ENCODE data around the gene IL9R.

The IL9R gene

DNA sequence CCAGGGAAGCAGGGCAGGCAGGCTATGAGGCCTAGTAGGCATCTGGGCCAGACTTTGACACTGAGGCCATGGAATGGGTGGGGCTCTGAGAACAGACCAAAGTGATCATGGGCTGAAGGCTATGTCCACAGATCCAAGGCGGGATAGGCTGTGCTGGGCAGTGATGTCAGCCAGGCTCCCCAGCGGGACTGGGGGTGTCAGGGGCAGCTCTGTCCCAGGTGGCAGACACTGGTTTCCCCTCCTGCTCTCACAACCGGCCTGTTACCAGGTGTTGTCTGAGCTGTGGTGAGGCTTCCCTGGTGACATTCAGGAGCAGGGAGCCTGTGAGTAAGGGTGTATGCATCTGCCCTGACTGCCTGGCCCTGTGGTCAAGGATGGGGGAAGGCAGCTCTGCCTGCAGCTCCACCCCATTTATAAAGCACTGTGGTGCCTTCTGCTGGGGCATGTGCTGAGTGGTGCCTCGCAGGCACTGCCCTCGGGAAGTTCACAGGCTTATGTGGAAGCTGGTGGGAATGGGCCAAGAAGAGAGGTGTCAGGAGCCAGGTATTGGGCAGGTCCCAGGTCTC lies 2.9 kb downstream of the IL9R start:
- H2AFZ ChIP-seq (ENCODE audit: low read depth, low read length), result no peak overlapping the region
- H4K20me1 ChIP-seq (ENCODE audit: insufficient read depth, low read length), result no peaks in the 10 kb centered on the region
- H3K4me1 ChIP-seq (ENCODE audit: insufficient read depth, low read length), result peaks cover 15% of the 10 kb centered on the region
- H3K36me3 ChIP-seq (ENCODE audit: insufficient read depth, low read length), result no peaks in the 10 kb centered on the region
- ATAC-seq (ENCODE audit: insufficient read depth, low read depth) (no peak), DNase-seq (no peak)
- no peaks in the 10 kb centered on the region for H3K79me2 ChIP-seq (ENCODE audit: insufficient read depth, low read length)
- H3K9me3 ChIP-seq (ENCODE audit: insufficient read depth, low read length, severe bottlenecking), result no peaks in the 10 kb centered on the region
- H3K4me2 ChIP-seq (ENCODE audit: insufficient read depth, low read length), result no peak overlapping the region
- no peak overlapping the region for H3K27ac ChIP-seq (ENCODE audit: low read length)
- H3K9ac ChIP-seq (ENCODE audit: low read depth, low read length), result no peak overlapping the region
- H3K4me3 ChIP-seq (ENCODE audit: low read depth in 1 of 2, low read length in 2 of 2), result no peak overlapping the region
- TF ChIP-seq EZH2 (IDR thresholded peaks at IDR 0.05; ENCODE audit: borderline replicate concordance, low read depth, low read length, severe bottlenecking), result no peak
- TF ChIP-seq, protein P1, sequence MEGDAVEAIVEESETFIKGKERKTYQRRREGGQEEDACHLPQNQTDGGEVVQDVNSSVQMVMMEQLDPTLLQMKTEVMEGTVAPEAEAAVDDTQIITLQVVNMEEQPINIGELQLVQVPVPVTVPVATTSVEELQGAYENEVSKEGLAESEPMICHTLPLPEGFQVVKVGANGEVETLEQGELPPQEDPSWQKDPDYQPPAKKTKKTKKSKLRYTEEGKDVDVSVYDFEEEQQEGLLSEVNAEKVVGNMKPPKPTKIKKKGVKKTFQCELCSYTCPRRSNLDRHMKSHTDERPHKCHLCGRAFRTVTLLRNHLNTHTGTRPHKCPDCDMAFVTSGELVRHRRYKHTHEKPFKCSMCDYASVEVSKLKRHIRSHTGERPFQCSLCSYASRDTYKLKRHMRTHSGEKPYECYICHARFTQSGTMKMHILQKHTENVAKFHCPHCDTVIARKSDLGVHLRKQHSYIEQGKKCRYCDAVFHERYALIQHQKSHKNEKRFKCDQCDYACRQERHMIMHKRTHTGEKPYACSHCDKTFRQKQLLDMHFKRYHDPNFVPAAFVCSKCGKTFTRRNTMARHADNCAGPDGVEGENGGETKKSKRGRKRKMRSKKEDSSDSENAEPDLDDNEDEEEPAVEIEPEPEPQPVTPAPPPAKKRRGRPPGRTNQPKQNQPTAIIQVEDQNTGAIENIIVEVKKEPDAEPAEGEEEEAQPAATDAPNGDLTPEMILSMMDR (IDR thresholded peaks at IDR 0.05; ENCODE audit: borderline replicate concordance, extremely low read depth, low read length, poor library complexity, severe bottlenecking), result no peak
- no peaks in the 10 kb centered on the region for H3K27me3 ChIP-seq (ENCODE audit: insufficient read depth, low read length, poor library complexity)

DNA sequence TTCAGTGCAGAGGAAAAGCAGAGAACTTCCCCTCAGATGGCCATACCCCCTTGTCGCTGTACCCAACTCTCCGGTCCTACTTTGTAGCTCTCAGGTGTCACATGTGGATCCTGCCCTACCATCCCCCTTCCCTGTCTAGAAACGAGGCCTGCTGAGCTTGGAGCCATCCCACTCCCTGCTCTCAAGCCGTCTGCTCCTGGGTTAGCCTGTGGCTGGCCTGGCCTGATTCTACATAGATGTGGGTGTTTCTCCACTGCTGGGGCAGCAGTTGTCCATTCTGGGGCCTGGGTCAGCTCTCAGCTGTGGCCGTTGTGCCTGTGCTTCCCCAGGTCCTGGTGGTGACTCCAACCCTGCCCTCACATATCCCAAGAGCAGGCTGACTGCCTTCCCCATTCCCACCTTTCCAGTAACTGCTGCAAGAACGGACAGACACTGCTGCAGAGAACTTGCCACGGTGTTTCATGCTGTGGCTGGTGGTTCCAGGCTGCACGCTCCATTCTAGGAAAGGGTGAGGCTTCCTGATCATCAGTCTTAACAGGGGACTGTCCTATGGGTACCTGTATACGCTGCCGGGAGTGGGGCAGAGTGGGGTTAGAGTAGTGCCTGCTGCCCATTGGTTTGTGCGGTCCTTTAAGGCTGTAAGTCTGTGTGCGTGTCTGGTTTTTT lies 3.6 kb downstream of the IL9R start:
- DNase-seq, result no peak
- ATAC-seq (ENCODE audit: insufficient read depth, low read depth), result no peak
- no peak for TF ChIP-seq EZH2 (IDR thresholded peaks at IDR 0.05; ENCODE audit: borderline replicate concordance, low read depth, low read length, severe bottlenecking)
- TF ChIP-seq, protein P1 (IDR thresholded peaks at IDR 0.05; ENCODE audit: borderline replicate concordance, extremely low read depth, low read length, poor library complexity, severe bottlenecking), result no peak
- H3K9ac ChIP-seq (ENCODE audit: low read depth, low read length), result no peak overlapping the region
- no peak overlapping the region for H3K4me2 ChIP-seq (ENCODE audit: insufficient read depth, low read length)
- H3K27me3 ChIP-seq (ENCODE audit: insufficient read depth, low read length, poor library complexity), result no peaks in the 10 kb centered on the region
- H3K4me1 ChIP-seq (ENCODE audit: insufficient read depth, low read length), result peaks cover 15% of the 10 kb centered on the region
- H3K4me3 ChIP-seq (ENCODE audit: low read depth in 1 of 2, low read length in 2 of 2), result no peak overlapping the region
- H2AFZ ChIP-seq (ENCODE audit: low read depth, low read length), result no peak overlapping the region
- no peaks in the 10 kb centered on the region for H3K9me3 ChIP-seq (ENCODE audit: insufficient read depth, low read length, severe bottlenecking)
- H3K36me3 ChIP-seq (ENCODE audit: insufficient read depth, low read length), result no peaks in the 10 kb centered on the region
- H3K27ac ChIP-seq (ENCODE audit: low read length), result no peak overlapping the region
- H4K20me1 ChIP-seq (ENCODE audit: insufficient read depth, low read length), result no peaks in the 10 kb centered on the region
- H3K79me2 ChIP-seq (ENCODE audit: insufficient read depth, low read length), result no peaks in the 10 kb centered on the region

DNA sequence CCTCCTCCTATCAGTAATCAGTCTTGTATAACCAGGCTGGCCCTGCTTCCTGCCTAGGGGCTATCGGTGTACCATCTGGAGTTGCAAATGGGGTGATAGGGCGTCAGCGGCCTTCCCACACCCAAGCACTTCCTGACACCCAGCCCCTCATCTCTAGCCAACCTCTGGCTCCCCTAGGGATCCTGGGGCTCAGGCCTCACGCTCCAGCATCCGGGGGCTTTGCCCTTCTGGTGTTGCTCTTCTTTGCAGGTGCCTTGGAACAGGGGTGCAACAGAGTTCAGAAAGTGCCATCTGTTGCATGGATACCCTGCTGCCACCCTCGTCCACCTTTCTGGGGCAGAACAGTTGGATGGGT lies 4.1 kb downstream of the IL9R start:
- no peak overlapping the region for H3K4me2 ChIP-seq (ENCODE audit: insufficient read depth, low read length)
- peaks cover 15% of the 10 kb centered on the region for H3K4me1 ChIP-seq (ENCODE audit: insufficient read depth, low read length)
- no peak overlapping the region for H3K4me3 ChIP-seq (ENCODE audit: low read depth in 1 of 2, low read length in 2 of 2)
- H3K9ac ChIP-seq (ENCODE audit: low read depth, low read length), result no peak overlapping the region
- ATAC-seq (ENCODE audit: insufficient read depth, low read depth) (no peak), DNase-seq (no peak)
- H2AFZ ChIP-seq (ENCODE audit: low read depth, low read length), result no peak overlapping the region
- no peaks in the 10 kb centered on the region for H3K36me3 ChIP-seq (ENCODE audit: insufficient read depth, low read length)
- no peaks in the 10 kb centered on the region for H3K79me2 ChIP-seq (ENCODE audit: insufficient read depth, low read length)
- H4K20me1 ChIP-seq (ENCODE audit: insufficient read depth, low read length), result no peaks in the 10 kb centered on the region
- no peak for TF ChIP-seq EZH2 (IDR thresholded peaks at IDR 0.05; ENCODE audit: borderline replicate concordance, low read depth, low read length, severe bottlenecking)
- TF ChIP-seq, protein P1 (IDR thresholded peaks at IDR 0.05; ENCODE audit: borderline replicate concordance, extremely low read depth, low read length, poor library complexity, severe bottlenecking), result no peak
- no peaks in the 10 kb centered on the region for H3K27me3 ChIP-seq (ENCODE audit: insufficient read depth, low read length, poor library complexity)
- H3K9me3 ChIP-seq (ENCODE audit: insufficient read depth, low read length, severe bottlenecking), result no peaks in the 10 kb centered on the region
- H3K27ac ChIP-seq (ENCODE audit: low read length), result no peak overlapping the region

All from DND-41 (cell line).